Colonic mucosa (tissue), 4 donors: ENCODE results near the gene PECR. TPM values are rescaled to one million over a fixed set of nuclear protein-coding genes. Genes with fewer than 3 reads are reported as not detected.

Experiments used
- DNase-seq: peaks from one replicate; pipeline ENCODE4 v3.0.0-alpha.2; 2020
- H3K27ac ChIP-seq: fragments of 200-600 bp; one replicate; pipeline ENCODE4 v1.8.0; 2021
- H3K27me3 ChIP-seq: fragments of 200-600 bp; one replicate; pipeline ENCODE4 v1.8.0; 2021
- H3K36me3 ChIP-seq: fragments of 200-600 bp; one replicate; pipeline ENCODE4 v1.8.0; 2021
- H3K4me1 ChIP-seq: fragments of 200-600 bp; one replicate; pipeline ENCODE4 v1.8.0; 2021; ENCODE audit warnings: mild to moderate bottlenecking
- H3K4me3 ChIP-seq: fragments of 200-600 bp; one replicate; pipeline ENCODE4 v1.8.0; 2021
- H3K9ac ChIP-seq, 2 donors: one replicate each; pipeline ENCODE4 v1.7.0; 2013; ENCODE audit warnings: control low read depth in 2 of 2, low read depth in 2 of 2, low read length in 2 of 2
- H3K9me3 ChIP-seq: fragments of 200-600 bp; one replicate; pipeline ENCODE4 v1.8.0; 2021
- intact Hi-C: fragments of 100-400 bp; cut with DNase I; formaldehyde crosslinking; loops from one replicate; pipeline ENCODE4 v1.14.1; 2022
- total RNA-seq, 2 donors: library from RNA; stranded (reverse); fragmentation: NEBNext Ultra II Directional in 1 of 2; extraction: Animal tissue kit (Norgen Biotek cat#: 25700) in 1 of 2; gene quantifications; one replicate each; pipeline ENCODE4 v1.2.1, GENCODE V29; 2021
- TF ChIP-seq, protein P1 (sequence below): fragments of 200-600 bp; IDR thresholded peaks from one replicate; pipeline ENCODE4 v1.8.0; 2022; ENCODE audit warnings: antibody characterized with exemption, mild to moderate bottlenecking
- donor health status: healthy.
- donor health status: DM: no; HTN: no; CAD: no.
- donor health status: DM: no; HTN: no; CAD: no.

PECR gene
- total RNA-seq, 2 donors from 2014 or later, result 15.9 to 22.5 TPM

DNA sequence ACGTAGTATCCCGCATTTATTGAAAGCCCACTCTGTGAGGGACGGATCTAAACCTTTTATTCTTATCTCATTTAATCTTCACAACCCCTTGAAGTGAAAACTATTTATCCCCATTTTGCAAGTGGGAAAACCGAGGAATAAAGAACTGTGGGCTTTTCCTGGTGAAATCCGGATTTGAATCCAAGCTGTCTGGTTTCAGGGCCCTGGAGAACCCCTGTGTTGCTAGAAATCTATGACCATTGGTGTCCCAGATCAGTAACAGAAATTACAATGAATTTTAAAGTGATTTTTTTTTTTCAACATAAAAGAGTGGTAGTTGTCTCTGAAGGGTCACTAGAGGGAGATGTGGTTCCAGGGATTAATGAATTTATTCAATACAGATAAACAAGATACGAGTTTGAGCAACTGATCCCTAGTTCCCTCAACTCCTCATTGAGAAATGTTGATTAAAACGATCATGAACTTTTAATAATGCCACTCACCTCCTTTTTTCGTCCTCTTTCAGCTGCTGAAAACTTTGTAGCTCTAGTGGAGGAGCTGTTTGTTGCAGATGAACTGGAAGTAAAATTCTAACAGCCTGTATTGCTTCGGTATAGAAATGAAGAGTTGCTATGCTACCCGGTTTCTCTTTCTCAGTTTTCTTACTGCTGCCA lies 28.5 kb upstream of the PECR start:
- no peaks in the 10 kb centered on the region for H3K27me3 ChIP-seq
- DNase-seq, result no peak

DNA sequence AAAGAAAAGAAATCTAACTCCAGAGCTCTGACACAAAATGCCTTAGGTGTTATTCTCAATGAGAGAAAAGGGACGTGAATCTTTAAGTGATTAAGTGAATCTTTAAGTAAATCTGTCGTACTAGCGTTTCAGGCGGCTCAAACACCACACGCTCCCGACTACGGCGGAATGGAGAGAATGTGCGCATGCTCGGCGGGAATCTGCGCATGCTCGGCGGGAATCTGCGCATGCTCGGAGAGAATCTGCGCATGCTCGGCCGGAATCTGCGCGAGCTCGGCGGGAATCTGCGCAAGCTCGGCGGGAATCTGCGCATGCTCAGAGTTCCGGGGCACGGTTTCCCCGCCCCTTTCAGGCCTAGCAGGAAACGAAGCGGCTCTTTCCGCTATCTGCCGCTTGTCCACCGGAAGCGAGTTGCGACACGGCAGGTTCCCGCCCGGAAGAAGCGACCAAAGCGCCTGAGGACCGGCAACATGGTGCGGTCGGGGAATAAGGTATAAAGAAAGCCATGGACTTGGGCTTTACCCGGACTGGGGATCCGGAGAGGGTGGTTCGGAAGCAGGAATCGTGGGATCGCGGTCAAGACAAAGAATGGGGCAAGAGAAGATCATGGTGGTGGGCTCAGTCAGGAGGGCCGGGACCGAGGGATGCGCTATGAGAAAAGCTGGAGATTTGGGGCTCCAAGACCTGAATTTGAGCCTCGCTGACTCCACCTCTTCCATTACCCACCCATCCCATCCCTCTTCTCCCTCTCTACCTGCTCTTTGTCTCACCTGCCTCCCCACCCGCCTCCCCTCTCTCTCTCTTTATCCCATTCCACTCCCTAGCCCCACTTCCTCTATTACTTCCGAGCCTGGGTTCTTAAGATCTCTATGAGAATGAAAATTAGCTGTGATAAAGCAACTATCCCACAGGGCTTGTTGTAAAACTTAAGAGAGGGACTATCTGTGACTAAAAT lies 27.6 kb upstream of the PECR start, which contains the start of gene XRCC5:
Gene XRCC5, plus strand, starts transcription at position 382 of the 955 bp plus-strand sequence. Its CDS starts 89 bp downstream, at position 471.
- Histone ChIP-seq H3K4me3 (peak within 1 kb of the TSS; percentile 85), H3K36me3 (no peaks in the 10 kb centered on the region), H3K9ac (peak within 1 kb of the TSS; percentile 90 to 95), H3K9me3 (no peaks in the 10 kb centered on the region), H3K27me3 (no peaks in the 10 kb centered on the region), H3K4me1 (no peaks in the 10 kb centered on the region), H3K27ac (peak within 1 kb of the TSS; percentile 83)
- intact Hi-C loops, result no loop called here
- DNase-seq, result peak; percentile 96
- TF ChIP-seq, protein P1, sequence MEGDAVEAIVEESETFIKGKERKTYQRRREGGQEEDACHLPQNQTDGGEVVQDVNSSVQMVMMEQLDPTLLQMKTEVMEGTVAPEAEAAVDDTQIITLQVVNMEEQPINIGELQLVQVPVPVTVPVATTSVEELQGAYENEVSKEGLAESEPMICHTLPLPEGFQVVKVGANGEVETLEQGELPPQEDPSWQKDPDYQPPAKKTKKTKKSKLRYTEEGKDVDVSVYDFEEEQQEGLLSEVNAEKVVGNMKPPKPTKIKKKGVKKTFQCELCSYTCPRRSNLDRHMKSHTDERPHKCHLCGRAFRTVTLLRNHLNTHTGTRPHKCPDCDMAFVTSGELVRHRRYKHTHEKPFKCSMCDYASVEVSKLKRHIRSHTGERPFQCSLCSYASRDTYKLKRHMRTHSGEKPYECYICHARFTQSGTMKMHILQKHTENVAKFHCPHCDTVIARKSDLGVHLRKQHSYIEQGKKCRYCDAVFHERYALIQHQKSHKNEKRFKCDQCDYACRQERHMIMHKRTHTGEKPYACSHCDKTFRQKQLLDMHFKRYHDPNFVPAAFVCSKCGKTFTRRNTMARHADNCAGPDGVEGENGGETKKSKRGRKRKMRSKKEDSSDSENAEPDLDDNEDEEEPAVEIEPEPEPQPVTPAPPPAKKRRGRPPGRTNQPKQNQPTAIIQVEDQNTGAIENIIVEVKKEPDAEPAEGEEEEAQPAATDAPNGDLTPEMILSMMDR, result no peak

More for the DNA sequence above, 28.5 kb upstream of the PECR start:
- no peaks in the 10 kb centered on the region for H3K36me3 ChIP-seq
- peak overlapping the region; percentile 90 to 95 for H3K9ac ChIP-seq
- no peaks in the 10 kb centered on the region for H3K9me3 ChIP-seq
- TF ChIP-seq, protein P1, result no peak
- intact Hi-C loops, result loop anchor here (5.0 kb wide), 1 partner anchor 78 kb away; no protein-coding TSS in a partner anchor
- H3K27ac ChIP-seq, result peak overlapping the region; percentile 83
- no peaks in the 10 kb centered on the region for H3K4me1 ChIP-seq
- H3K4me3 ChIP-seq, result peak overlapping the region; percentile 85

DNA sequence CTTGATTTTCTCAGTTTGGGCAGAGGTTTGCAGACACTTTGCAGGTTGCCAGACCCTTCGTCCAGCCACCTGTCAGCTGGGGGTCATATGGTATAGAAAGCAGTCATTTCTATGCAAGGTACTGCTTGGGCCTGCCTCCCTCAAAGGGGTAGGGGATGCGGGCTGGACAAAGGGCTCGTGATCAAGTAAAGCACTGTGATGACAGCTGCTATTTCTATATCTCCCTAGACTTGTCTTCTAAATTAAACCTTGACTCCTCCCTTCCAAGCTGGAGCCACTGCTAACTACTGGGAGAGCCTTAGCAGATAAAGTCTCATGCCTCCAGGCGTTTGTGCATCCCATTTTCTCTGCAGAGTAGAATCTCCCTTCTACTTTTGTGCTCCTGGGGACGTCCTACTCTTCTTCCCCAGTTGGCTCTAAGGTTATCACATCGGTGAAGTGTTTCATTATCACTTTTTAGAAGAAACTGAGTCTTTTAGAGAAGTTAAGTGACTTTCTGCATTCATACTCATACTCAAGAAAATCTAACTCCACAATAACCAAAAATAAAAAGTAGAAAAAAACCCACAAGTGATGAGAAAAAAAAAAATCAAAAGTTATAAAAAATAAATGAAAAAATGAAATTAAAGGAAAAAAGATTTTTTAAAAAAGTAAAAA lies 26.8 kb upstream of the PECR start:
- Histone ChIP-seq H3K9ac (no peak overlapping the region), H3K27me3 (no peaks in the 10 kb centered on the region), H3K36me3 (no peaks in the 10 kb centered on the region), H3K4me3 (no peak overlapping the region), H3K9me3 (no peaks in the 10 kb centered on the region), H3K4me1 (no peaks in the 10 kb centered on the region), H3K27ac (peak overlapping the region; percentile 83)
- DNase-seq, result no peak
- intact Hi-C loops, result no loop called here
- TF ChIP-seq, protein P1, result no peak

DNA sequence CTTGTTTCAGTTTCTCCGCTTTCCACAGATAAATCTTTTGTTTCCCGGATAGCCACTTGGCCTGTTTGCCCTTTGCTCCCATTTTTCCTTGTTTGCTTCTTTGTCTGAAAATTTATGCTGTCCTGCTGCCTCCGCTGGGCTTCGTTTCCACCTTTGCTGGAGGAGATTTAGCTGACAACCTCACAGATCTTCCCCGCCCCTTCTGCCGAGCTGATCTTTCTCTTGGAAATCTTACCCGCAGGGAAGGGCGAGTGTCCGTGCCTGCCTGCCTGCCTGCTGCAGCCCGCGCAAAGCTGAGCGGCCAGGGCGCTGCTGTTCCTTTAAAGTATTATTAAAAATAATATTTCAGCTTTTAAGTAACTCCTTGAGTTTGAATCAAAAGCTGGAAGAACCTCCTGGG lies 26.2 kb upstream of the PECR start:
- no peaks in the 10 kb centered on the region for H3K36me3 ChIP-seq
- H3K27me3 ChIP-seq, result no peaks in the 10 kb centered on the region
- TF ChIP-seq, protein P1, result no peak
- H3K4me3 ChIP-seq, result no peak overlapping the region
- no peak for DNase-seq
- no peaks in the 10 kb centered on the region for H3K9me3 ChIP-seq
- no peaks in the 10 kb centered on the region for H3K4me1 ChIP-seq
- no peak overlapping the region for H3K27ac ChIP-seq
- intact Hi-C loops, result loop anchor here (2.0 kb wide), 1 partner anchor 27 kb away; the partner anchor contains the start of genes PECR and TMEM169
- H3K9ac ChIP-seq, result no peak overlapping the region

DNA sequence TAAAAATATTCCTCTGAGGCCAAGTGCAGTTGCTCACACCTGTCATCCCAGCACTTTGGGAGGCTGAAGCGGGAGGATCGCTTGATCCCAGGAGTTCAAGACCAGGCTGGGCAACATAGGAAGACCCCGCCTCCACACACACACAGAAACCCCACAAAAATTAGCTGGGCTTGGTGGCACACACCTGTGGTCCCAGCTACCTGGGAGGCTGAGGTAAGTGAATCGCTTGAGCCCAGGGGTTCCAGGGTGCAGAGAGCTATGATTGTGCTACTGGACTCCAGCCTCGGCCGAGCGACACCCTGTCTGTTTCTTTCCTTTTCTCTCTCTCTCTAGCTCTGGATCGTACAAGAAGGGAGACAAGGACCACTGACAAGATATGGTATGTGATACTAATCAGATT lies 25.7 kb upstream of the PECR start:
- intact Hi-C loops, result loop anchor here (2.0 kb wide), 1 partner anchor 27 kb away; the partner anchor contains the start of genes PECR and TMEM169
- Histone ChIP-seq H3K4me3 (no peak overlapping the region), H3K9ac (no peak overlapping the region), H3K36me3 (no peaks in the 10 kb centered on the region), H3K27ac (no peak overlapping the region), H3K4me1 (no peaks in the 10 kb centered on the region), H3K27me3 (no peaks in the 10 kb centered on the region), H3K9me3 (no peaks in the 10 kb centered on the region)
- TF ChIP-seq, protein P1, result no peak
- no peak for DNase-seq
